Astrocyte (in vitro differentiated cells and primary cell): ENCODE measurements around the gene LRMDA. TPM values are rescaled to one million over a fixed set of nuclear protein-coding genes. Genes with fewer than 3 reads are reported as not detected.

Source experiments
- DNase-seq: peaks from one replicate; pipeline ENCODE4 v3.0.0-alpha.2; 2010; ENCODE audit warnings: low read depth
- FAIRE-seq: peaks from 2 replicates; lab custom pipeline; 2011; peaks lifted over from hg19 to GRCh38; lab: Jason Lieb, UNC
- H2AFZ ChIP-seq: 2 replicates; pipeline ENCODE4 v1.6.0; 2012; ENCODE audit warnings: low read depth, low read length, inconsistent platforms
- H3K27ac ChIP-seq: 2 replicates; pipeline ENCODE4 v1.5.1; 2011; ENCODE audit warnings: low read depth, low read length, inconsistent platforms
- H3K27me3 ChIP-seq: 2 replicates; pipeline ENCODE4 v1.6.0; 2011; ENCODE audit warnings: low read length, inconsistent platforms; ENCODE audit not compliant: insufficient read depth
- H3K36me3 ChIP-seq: 2 replicates; pipeline ENCODE4 v1.5.1; 2011; ENCODE audit warnings: low read length, inconsistent platforms; ENCODE audit not compliant: insufficient read depth
- H3K4me1 ChIP-seq: 2 replicates; pipeline ENCODE4 v1.5.1; 2011; ENCODE audit warnings: low read length, inconsistent platforms; ENCODE audit not compliant: insufficient read depth
- H3K4me2 ChIP-seq: 2 replicates; pipeline ENCODE4 v1.6.0; 2012; ENCODE audit warnings: low read length, inconsistent platforms
- H3K4me3 ChIP-seq: 2 replicates; pipeline ENCODE4 v1.5.1; 2011; ENCODE audit warnings: low read depth, mild to moderate bottlenecking, low read length, inconsistent platforms; ENCODE audit not compliant: insufficient read depth
- H3K79me2 ChIP-seq: 2 replicates; pipeline ENCODE4 v1.6.0; 2012; ENCODE audit warnings: mild to moderate bottlenecking, low read length, inconsistent platforms; ENCODE audit not compliant: insufficient read depth
- H3K9ac ChIP-seq: 2 replicates; pipeline ENCODE4 v1.6.0; 2012; ENCODE audit warnings: mild to moderate bottlenecking, low read length, inconsistent platforms
- H3K9me3 ChIP-seq: 2 replicates; pipeline ENCODE4 v1.5.1; 2012; ENCODE audit warnings: low read depth, mild to moderate bottlenecking, low read length, inconsistent platforms; ENCODE audit not compliant: insufficient read depth
- H4K20me1 ChIP-seq: 2 replicates; pipeline ENCODE4 v1.6.0; 2012; ENCODE audit warnings: low read length, inconsistent platforms; ENCODE audit not compliant: insufficient read depth
- H3K27ac Mint-ChIP-seq: one replicate; pipeline ENCODE4 v1.8.0; 2021; ENCODE audit warnings: mild to moderate bottlenecking, mixed read lengths; ENCODE audit not compliant: unreplicated experiment
- H3K27me3 Mint-ChIP-seq: one replicate; pipeline ENCODE4 v1.8.0; 2021; ENCODE audit warnings: low read depth, mixed read lengths; ENCODE audit not compliant: unreplicated experiment
- H3K36me3 Mint-ChIP-seq: one replicate; pipeline ENCODE4 v1.8.0; 2021; ENCODE audit warnings: low read depth, mixed read lengths; ENCODE audit not compliant: unreplicated experiment
- H3K4me1 Mint-ChIP-seq: one replicate; pipeline ENCODE4 v1.8.0; 2021; ENCODE audit warnings: low read depth, mixed read lengths; ENCODE audit not compliant: unreplicated experiment
- H3K4me3 Mint-ChIP-seq: one replicate; pipeline ENCODE4 v1.8.0; 2021; ENCODE audit warnings: mild to moderate bottlenecking, moderate library complexity, mixed read lengths; ENCODE audit not compliant: unreplicated experiment
- H3K9me3 Mint-ChIP-seq: one replicate; pipeline ENCODE4 v1.8.0; 2021; ENCODE audit warnings: mild to moderate bottlenecking, mixed read lengths; ENCODE audit not compliant: unreplicated experiment
- CTCF ChIP-seq: IDR thresholded peaks from 2 replicates; pipeline ENCODE4 v1.5.1; 2011; ENCODE audit warnings: low read depth, mild to moderate bottlenecking, inconsistent platforms, low read length, moderate library complexity; ENCODE audit not compliant: insufficient read depth
- EZH2 ChIP-seq: IDR thresholded peaks from 2 replicates; pipeline ENCODE4 v1.6.1; 2012; ENCODE audit warnings: mild to moderate bottlenecking, low read length, inconsistent platforms; ENCODE audit not compliant: insufficient read depth
- total RNA-seq: library from RNA; stranded (reverse); gene quantifications from 2 replicates; pipeline ENCODE4 v1.2.1, GENCODE V29; 2021

The LRMDA gene
- total RNA-seq, 1 donor from 2014 or later = 2.7 TPM

DNA sequence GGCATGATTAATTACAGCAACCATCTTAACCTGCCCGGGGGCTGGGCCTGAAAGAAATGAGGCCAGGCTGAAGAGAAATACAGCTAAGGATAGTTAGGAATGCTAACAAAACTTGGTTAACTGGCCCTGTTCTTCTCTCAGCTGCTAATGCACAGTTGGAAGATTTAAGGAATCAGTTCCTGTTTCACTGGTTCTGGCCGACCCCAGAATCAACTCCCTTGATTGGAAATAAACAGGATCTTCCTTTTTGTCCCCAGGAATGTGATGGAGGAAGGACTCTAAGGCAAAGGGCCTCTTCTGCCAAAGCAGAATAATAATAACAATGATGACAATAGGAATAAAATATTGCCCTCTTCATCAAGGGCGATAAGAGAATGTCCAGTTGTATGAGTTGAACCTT is 3.5 kb upstream of the LRMDA start:
- Histone ChIP-seq H3K79me2 (no peaks in the 10 kb centered on the region), H3K36me3 (no peaks in the 10 kb centered on the region), H4K20me1 (no peaks in the 10 kb centered on the region), H3K9ac (no peak overlapping the region), H3K4me1 (peaks cover 10% of the 10 kb centered on the region), H3K4me2 (no peak overlapping the region), H2AFZ (no peak overlapping the region), H3K27me3 (peaks cover 13% of the 10 kb centered on the region), H3K27ac (no peak overlapping the region), H3K4me3 (no peak overlapping the region), H3K9me3 (no peaks in the 10 kb centered on the region)
- no peak for TF ChIP-seq EZH2
- no peak for TF ChIP-seq CTCF
- H3K4me1 Mint-ChIP-seq = peaks cover 7% of the 10 kb centered on the region
- FAIRE-seq (no peak), DNase-seq (no peak)
- peaks cover 26% of the 10 kb centered on the region for H3K27me3 Mint-ChIP-seq
- H3K27ac Mint-ChIP-seq = no peak overlapping the region
- H3K36me3 Mint-ChIP-seq = peaks cover 1% of the 10 kb centered on the region
- H3K9me3 Mint-ChIP-seq = peaks cover 2% of the 10 kb centered on the region
- no peak overlapping the region for H3K4me3 Mint-ChIP-seq

- peaks cover 15% of the 10 kb centered on the region for H3K27me3 ChIP-seq
- peak; percentile 29 for DNase-seq
- Mint-ChIP-seq H3K9me3 (peaks cover 2% of the 10 kb centered on the region), H3K27me3 (peaks cover 26% of the 10 kb centered on the region), H3K36me3 (peaks cover 1% of the 10 kb centered on the region), H3K4me3 (no peak overlapping the region), H3K4me1 (peaks cover 7% of the 10 kb centered on the region), H3K27ac (no peak overlapping the region)
- no peaks in the 10 kb centered on the region for H4K20me1 ChIP-seq
- peak overlapping the region; percentile 23 for H3K4me2 ChIP-seq
- H3K4me3 ChIP-seq = no peak overlapping the region
- H3K9me3 ChIP-seq = no peaks in the 10 kb centered on the region
- no peak for FAIRE-seq
- TF ChIP-seq CTCF = no peak
- TF ChIP-seq EZH2 = no peak
- H3K4me1 ChIP-seq = peaks cover 10% of the 10 kb centered on the region
- no peaks in the 10 kb centered on the region for H3K79me2 ChIP-seq
- H3K9ac ChIP-seq = no peak overlapping the region
- H3K27ac ChIP-seq = no peak overlapping the region
- H3K36me3 ChIP-seq = no peaks in the 10 kb centered on the region
- no peak overlapping the region for H2AFZ ChIP-seq
Observed at GRCh38 chr10:75428434-75429158, 2.8 kb upstream of the LRMDA start.
